HG03045 (cell line): ENCODE data around the gene TLN1.

Experiments used
- ATAC-seq: cut with Tn5 transposase; IDR thresholded peaks from one replicate; pipeline ENCODE4 v1.9.1; 2021; ENCODE audit warnings: mild to moderate bottlenecking, moderate library complexity; ENCODE audit not compliant: unreplicated experiment

TLN1 gene

DNA sequence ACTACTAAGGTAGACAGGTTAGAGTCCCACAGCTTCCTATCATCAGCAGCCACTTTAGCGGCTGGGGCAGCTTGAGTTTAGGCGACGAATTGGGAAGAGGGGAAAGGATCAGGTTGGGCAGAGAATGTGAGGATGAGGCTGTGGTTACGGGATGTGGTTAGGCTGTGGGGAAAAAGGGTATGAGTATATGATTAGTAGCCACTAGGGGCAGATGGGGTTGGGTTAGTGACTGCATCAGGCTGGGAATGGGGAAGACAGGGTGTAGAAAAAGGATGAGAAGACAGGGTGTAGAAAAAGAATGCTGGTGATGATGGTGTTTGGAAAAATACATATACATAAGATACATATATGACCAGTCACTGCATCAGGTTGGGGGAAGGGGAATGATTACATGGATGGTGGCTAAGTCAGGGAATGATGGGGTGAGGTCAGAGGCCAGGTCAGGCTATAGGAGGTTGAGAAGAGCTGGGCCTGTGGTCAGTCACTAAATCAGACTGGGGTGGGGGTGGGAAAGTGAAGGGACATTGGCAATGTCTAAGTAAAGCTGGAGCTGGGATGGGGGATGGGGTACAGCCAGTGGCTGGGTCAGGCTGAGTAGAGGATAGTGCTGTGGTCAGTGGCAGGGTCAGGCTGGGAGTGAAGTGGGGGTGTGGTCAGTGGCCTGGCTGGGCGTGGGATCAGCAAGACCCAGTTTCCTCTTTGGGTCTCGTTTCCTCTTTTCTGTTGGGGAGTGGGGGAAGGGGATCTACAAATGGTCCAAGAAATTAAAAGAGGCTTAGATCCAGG, 2.1 kb downstream of the TLN1 start:
- ATAC-seq, result no peak

DNA sequence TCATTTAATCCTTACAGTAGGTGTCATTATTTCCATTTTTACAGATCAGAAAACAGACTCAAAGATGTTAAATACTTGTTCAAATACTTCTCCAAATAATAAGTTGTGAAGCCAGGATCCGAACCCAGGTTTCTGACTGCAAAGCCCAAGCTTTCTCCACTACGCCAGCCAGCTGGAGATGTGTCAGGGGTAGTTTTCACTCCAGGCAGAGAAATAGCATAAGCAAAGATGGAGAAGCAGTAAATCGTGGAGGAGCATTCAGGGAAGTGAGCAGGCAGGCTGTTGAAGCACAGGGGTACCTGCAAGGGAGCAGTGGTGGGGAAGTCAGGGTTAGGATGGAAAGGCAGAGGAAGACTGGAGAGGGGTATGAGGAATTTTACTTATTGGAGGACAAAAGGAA, 2.9 kb downstream of the TLN1 start:
- ATAC-seq, result no peak

DNA sequence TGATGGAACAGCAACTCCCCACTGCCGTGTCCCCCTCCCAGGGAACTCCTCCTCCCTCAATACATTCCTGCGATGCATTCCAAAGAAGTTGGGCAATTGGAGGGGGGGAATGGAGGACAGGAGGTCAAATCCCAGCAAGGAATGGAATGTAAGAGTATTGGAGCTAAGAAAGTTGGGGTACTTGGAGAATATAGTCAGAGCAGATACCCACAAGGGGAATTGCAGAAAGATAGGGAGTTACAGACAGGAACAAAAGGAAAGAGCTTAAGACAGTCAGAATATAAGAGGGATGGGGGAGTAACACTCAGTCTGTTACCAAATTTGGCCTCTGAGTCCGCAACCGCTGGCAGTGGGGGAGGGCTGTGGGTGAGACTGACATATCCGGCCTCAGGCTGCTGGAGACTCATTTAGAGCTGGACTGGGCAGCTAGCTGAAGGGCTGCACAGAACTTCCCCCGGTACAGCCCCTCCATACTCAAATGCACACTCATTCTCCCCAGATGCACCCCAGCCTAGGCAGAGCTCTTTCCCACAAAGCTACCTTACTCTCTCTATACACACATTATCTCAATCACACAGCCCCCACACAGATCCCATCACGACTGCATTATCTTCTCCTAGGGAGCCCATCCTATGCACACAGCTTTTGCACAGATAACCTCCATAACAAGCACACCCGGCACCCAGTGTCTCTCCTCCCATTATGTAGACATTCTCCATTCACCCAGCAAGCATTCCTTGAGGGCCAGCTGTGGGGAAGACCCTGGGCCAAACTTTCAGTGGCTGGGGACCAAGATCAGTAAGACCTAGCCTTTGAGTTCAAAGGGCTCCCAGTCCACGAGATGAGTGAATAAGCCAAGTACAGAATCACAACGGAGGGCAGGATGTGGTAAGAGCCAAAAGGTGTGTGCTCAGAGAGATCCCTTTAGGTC, 3.7 kb downstream of the TLN1 start:
- ATAC-seq, result no peak

DNA sequence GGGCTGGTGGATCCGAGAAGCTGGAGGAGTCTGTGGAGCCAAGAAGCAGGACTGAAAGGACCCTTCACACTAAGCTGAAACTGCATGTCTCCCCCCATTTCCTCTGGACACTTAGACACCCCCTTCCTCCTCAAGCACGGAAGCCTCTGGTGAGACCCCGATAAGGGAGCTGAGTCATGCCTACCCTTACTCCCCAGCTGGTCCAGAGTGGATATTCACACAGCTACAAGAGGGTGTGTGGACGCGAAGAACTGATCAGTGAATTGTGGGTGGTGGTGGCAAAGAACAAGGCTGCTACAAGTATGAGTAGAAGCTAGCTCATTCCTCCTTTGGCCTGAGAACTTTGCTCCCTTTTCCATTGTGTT, 4.3 kb downstream of the TLN1 start:
- no peak for ATAC-seq

DNA sequence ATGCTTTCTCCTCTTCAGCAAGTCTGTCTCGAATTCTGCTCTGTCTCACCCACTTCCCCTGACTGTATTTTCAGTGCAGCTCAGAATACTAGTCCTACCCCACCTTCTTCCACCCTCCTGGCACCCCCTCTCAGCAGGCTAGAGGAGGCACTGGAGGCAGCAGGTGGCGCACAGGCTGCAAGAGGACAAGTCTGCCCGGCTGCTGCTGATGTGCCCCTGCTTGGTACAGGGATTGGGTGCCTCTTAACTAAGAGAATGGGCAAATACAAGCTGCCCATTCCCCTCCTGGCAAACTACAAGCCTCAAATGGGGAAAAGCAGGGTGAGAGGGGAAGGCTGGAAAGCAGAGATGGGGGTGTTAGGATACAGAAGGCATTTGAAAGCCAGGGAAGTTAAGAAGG, 5.1 kb downstream of the TLN1 start:
- ATAC-seq, result no peak

DNA sequence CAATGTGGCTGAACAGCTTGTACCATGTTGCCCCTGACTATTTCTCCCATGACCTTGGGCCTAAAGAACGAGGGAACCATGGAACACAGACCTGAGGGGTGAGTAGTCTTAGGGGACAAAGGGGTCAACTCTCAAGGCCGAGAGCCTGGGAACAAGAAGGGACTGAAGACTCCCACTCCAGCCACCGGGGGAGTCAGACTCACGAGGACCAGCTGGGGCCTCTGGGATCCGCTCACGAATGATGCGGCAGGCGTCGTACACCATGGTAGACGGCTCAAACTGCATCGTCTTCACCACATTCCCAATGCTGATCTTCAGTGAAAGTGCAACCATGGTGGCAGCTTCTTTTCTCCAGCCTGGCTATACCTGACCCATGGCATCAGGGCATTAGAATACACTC, 6.6 kb downstream of the TLN1 start:
- ATAC-seq, result no peak

DNA sequence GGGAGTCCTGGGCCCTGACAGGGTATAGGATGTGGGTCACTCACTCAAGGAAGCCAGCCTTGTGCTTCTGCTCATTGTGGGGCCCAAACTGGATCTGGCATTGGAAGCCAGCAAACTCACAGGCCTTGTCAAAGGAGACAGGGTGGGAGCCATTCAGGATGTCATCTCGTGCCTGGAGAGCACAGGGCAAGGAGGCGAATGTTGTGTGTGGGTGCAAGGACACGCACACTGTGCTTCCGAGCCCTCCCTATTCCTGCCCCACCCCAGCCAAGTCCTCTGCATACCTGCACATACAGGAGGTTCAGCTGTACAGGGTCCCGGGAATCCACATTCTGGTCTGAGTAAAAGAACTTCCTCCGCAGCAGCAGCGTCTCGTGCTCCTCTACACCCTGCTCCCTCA, 8.1 kb downstream of the TLN1 start:
- no peak for ATAC-seq

DNA sequence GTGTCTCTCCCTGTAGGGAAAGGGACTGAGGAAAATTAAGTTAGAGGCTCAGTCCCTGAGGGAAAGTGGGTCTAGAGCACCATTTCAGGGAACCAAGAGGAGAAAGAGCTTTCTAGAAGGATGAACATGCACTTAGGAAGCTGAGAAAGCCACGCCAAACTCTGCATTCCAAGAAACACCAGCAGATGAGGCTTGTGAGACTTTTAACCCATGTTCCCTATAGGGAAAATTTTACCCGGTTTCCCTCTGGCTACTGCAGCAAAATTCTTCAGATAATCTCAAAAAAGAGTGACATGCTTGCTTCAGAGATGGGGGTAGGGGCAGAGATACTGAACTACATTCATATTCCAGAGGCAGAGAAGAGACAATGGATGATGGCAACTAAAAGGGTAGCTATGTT, 8.6 kb downstream of the TLN1 start:
- no peak for ATAC-seq

DNA sequence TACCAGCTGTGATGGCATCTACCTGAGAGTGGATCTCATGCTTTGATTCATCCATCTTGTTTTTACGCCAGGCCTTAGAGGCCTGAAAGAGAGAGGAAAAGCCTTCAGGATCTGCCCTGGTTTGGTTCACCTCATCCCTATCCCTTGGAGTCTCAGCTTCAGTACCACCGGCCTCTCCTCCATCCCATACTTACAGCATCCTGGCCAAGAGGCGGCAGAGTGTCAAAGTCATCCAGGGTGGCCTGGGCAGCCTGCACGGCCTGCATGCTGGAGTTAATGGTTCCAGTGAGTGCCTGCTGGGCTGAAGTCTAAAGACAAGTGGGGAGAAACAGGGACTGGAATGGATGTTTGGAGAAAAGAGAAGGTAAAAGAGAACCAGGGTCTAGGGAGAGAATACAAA, 12.4 kb downstream of the TLN1 start:
- no peak for ATAC-seq

DNA sequence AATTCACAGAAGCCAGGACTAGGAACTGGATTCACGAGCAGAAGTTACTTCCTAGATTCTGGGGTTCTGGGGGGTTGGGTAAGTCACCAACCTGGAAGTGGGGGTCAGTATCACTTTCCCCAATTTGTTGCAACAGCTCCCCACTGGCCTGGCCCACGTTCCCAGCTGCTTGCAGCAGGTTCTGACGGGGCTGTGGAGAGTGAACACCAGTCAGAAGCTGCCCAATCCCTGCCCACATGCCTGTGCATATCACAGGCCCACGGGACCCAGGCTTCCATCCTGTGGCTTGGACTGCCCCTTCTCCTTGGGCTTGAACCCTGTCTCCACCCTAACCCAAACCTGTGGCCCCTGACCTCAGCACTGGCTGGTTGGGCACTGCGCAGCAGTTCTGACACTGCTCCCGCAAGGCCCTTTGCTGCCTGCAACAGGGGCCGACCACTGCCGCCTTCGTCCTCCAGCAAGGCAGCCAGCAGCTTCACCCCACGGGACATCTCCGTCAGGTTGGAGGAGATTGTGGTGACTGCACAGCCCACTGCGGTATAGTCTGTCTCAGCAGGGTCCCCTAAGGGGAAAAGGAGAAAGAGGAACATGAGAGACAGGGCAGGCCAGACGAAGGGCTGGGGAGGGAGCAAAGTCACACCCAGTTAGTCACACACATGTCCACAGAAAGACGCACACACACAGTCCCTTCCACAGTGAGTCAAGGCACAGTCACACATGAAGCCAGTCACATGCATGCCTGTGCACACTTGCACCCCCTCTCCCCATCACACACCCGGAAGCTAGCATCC, 13.1 kb downstream of the TLN1 start:
- ATAC-seq, result no peak

DNA sequence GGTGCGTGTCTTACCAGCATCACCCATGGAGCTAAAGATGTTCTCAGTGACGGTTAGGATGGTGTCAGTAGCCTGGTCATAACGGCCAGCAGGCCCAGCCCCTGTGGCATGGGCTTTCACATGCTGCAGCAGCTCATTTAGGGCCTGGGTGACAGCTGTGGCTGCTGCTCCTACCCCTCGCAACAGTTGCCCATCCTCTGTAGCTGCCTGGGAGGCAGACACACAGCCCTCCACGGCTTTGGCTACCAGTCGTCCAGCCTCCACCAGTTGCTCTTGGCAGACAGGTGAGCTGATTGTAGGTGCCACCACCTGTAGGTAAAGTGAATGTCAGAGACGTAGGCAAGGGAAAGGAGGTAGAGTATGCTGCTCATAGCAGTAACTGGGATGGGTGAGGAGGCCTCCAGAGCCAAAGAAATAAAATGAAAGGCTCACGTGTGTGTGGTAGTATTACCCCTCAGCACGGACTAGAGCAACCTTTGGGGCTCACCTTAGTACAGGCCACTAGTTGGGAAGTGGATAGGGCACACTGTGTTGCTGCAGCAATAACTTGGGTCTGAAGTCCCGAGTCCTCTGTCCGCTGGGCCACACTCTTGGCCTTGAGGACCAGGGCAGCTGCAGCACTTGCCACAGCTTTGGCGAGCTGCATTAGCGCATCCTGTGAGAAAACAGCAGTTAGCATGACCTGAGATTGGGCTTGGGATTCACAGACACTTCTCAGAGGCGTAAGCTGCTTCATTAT, 14.7 kb downstream of the TLN1 start:
- no peak for ATAC-seq

DNA sequence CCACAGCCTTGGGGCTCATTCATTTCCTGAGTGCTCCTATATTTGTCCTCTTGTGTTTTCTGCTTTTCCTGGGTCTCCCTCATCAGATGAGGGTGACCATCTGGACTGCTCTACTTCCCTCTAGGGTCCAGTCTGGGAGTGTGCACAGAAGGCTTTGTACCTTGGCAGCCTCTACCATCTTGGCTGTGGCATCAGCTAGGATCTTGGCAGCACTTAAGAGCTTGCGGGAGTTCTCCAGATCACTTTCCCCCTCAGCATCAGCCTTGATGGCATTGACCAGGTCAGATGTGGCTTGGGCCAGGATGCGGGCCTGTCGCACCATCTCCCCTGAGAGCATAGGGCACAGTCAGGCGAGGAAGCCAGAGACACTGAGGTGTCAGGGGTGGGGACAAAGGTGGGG, 15.8 kb downstream of the TLN1 start:
- no peak for ATAC-seq

DNA sequence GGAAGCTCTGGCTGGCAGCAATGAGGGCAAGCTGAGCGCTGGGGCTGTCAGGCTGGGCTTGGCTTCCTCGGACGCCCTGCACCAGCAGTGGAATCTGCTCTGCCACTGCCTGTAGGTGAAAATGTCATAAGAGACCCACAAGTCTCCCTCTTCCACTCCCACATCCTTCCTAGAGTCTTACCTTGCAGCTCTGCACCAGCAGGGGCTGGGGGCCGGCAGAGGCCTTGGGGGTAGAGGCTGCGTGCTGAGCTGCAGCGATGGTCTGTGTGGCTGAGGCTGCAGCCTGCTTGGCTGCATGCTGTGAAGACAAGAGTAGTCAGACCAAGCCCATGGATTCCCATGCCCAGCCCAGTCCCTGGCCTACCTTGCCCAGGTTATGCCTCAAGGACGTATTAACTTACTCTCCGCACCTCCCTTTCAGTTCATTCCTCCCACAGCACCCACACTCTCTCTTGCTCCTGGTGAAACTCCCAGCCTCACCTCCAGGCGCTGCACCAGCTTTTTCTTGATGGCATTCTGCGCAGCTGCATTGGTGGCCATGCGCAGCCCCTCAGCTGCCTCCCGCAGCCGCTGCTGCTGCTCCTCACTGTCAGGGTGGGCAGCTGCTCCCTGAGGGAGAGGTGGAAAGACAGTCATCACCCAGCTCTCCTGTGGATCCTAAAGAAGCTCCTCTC, 17.3 kb downstream of the TLN1 start:
- no peak for ATAC-seq

DNA sequence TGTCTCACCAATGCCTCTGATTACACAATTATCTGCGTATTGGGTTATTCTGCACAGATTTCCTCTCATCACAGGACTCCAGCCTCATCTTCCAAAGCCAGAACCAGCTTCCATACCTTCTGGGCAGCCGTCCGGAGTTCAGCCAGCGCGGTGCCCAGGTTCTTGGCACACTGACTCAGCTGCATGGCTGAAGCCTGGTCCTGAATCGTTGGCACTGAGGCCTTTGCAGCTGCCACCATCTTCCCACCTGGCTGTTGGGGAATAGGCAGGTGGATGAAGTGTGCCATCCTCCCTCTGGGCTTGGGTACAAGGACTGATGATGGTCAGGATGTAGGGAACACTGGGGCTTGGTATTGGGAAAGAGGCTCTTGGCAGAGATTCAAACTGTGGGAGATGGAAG, 17.9 kb downstream of the TLN1 start:
- no peak for ATAC-seq

DNA sequence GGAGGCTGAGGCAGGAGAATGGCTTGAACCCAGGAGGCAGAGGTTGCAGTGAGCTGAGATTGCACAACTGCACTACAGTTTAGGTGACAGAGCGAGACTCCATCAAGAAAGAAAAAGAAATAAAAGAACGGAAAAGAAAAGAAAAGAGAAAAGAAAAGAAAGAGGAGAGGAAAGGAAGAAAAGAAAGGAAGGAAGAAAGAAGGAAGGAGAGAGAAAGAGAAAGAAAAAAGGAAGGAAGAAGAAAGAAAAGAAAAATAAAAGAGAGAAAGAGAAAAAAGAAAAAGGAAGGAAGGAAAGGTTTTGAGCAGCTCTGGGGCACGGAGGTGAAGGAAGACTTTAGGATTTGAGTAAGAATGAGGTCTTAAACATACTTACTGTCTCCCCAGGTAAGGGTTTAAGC, 18.4 kb downstream of the TLN1 start:
- no peak for ATAC-seq

DNA sequence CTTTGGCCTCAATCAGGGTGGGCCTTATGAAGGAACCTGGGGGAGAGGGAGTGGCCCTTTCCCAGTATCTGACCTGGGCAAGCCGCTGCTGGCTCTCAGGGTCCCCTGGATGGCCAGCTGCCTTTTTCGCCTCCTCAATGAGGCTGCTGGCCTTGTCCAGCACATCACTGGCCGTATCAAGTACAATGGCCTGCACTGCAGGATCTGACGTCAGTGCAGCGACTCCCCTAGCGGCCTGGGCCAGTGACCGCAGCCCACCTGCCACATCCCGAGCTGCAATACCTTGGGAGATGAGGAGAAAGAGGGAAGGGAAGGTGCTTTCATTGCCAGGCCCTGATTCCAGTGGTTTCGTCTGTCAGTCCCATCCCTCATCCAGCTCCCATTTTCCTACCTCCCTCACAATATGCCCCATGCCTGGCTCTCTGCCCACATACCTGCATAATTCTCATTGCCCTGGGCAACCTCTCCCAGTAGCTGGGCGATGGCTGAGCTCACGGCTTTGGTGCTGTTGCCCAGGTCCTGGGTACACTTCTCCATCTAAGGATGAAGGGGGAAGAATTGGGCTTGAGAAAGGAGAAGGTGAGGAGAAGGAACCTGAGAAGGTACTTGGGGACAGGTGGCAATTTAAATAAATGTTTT, 19.1 kb downstream of the TLN1 start:
- ATAC-seq, result no peak

DNA sequence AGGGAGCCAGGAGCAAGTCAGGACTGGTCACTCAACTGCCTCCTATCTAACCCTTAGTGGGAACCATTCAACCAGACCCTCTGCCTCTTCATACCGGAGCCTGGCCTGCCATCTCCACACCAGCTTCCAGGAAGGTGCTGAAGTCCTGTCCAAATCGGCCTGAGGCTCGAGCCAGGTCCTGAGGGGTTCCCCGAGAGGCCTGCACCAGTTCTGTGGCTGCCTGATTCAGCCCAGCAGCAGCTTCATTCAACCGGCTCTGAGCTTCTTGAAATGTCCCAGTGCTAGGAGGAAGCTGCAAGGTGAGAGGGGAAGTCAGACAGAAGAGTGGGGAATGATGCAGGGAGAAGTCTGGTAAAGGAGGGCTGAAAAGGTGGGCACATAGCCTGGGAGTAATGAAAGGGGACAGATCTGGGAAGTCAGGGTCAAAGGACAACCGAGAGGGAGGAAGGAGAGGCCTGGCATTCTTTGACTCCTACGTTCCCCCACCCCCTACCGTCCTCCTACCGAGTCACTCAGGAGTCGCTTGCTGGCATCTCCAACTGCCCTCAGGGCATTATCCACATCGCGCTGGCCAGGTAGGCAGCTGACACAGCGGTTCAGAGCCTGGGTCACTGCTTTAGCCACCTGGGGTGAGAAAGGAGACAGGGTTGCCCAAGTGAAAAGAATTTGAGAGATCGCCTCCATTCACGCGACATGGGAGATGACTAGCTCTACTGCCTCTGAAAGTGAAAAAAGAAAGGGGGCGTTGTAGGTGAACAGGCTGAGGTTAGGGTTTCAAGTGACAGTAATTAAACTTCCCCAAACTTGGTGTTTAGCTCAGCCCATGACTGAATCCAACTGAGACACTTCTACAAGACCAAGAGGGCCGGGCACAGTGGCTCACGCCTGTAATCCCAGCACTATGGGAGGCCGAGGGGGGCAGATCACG, 20.2 kb downstream of the TLN1 start:
- no peak for ATAC-seq

DNA sequence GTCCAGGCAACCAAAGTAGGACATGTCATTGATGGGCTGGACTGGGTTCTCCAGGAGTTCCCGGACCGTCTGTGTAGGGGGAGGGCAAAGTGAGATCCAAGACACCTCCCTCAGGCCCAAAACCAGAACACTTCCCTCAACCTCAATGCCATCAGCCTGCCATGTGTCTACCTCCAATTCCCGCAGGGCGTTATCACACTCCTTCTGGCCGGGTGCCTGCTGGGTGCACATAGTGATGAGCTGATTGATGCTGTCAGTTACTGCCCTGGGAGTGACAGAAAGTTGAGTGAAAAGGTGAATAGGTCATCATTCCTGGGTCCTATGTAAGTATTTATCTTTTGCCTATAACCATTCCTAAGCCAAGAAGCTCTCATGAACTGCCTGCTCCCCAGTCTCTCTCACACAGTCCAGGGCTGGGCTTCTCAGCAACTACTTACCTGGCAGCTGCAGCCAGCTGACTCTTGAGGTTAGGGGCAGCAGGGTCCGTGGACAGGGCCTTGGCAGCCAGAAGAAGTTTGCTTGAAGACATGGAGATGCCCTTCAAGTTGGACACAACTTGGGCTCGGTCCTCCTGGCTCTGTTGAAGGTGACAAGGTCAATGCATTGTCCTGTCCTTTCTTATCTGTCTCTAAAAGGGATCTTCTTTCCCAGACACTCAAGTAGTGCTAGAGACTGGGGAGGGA, 21.0 kb downstream of the TLN1 start:
- no peak for ATAC-seq
